ENCODE measurements around the gene DFFB.

DNA sequence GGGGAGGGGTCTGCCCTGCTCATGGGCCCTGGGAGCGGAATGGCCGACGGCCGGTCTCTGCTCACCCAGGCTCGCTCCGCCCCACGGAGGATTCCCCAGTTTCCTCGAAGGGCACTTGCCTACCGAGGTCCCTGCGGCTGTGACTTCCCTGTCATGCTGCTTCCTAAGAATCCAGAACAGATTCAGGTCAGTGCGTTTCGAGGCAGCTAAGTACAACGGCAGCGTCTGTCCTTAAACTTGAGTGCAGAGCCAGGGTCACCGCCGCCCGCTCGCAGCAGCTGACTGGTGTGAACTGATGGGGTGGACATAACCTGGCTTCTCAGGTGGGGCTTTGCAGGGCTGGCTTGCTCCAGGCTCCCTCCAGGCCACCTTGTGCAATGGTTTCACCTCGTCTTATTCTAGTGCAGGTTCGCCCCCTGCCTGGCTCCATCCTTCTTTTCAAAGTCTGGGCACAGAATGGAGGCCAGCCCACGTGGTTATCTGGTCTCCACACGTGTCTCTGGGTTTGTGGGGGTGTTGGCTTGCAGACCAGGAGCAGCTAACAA is 50.4 kb downstream of the DFFB start:
- no peak for TF ChIP-seq SIN3A (IDR thresholded peaks at IDR 0.05; ENCODE audit: borderline replicate concordance, insufficient read depth, low read length)
- no peak for TF ChIP-seq TAF1 (IDR thresholded peaks at IDR 0.05; ENCODE audit: borderline replicate concordance, insufficient read depth, low read length)
- TF ChIP-seq, protein P1, sequence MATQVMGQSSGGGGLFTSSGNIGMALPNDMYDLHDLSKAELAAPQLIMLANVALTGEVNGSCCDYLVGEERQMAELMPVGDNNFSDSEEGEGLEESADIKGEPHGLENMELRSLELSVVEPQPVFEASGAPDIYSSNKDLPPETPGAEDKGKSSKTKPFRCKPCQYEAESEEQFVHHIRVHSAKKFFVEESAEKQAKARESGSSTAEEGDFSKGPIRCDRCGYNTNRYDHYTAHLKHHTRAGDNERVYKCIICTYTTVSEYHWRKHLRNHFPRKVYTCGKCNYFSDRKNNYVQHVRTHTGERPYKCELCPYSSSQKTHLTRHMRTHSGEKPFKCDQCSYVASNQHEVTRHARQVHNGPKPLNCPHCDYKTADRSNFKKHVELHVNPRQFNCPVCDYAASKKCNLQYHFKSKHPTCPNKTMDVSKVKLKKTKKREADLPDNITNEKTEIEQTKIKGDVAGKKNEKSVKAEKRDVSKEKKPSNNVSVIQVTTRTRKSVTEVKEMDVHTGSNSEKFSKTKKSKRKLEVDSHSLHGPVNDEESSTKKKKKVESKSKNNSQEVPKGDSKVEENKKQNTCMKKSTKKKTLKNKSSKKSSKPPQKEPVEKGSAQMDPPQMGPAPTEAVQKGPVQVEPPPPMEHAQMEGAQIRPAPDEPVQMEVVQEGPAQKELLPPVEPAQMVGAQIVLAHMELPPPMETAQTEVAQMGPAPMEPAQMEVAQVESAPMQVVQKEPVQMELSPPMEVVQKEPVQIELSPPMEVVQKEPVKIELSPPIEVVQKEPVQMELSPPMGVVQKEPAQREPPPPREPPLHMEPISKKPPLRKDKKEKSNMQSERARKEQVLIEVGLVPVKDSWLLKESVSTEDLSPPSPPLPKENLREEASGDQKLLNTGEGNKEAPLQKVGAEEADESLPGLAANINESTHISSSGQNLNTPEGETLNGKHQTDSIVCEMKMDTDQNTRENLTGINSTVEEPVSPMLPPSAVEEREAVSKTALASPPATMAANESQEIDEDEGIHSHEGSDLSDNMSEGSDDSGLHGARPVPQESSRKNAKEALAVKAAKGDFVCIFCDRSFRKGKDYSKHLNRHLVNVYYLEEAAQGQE (IDR thresholded peaks at IDR 0.05; ENCODE audit: insufficient read depth in 1 of 2, low read depth in 2 of 2, low read length in 2 of 2), result no peak
- no peak for TF ChIP-seq POLR2AphosphoS5 (IDR thresholded peaks at IDR 0.05; ENCODE audit: low read depth, low read length)
